Fibroblast of lung (primary cell): ENCODE results near the gene HSD3B1. TPM values are rescaled to one million over a fixed set of nuclear protein-coding genes. Genes with fewer than 3 reads are reported as not detected.

ENCODE experiments used
- DNase-seq, 2 donors: peaks; one replicate each; pipeline versions ENCODE4 v3.0.0 to v3.0.0-alpha.2; 2010; ENCODE audit warnings: low read depth in 2 of 2
- H2AFZ ChIP-seq: 2 replicates; pipeline ENCODE4 v1.5.1; 2012; ENCODE audit warnings: low read length, control low read depth, inconsistent platforms
- H3K27ac ChIP-seq: 2 replicates; pipeline ENCODE4 v1.5.1; 2011; ENCODE audit warnings: low read length, control low read depth; ENCODE audit not compliant: insufficient read depth
- H3K27me3 ChIP-seq: 2 replicates; pipeline ENCODE4 v1.5.1; 2011; ENCODE audit warnings: mild to moderate bottlenecking, low read length; ENCODE audit not compliant: control insufficient read depth, insufficient read depth
- H3K36me3 ChIP-seq: 2 replicates; pipeline ENCODE4 v1.5.1; 2011; ENCODE audit warnings: low read length; ENCODE audit not compliant: control insufficient read depth, insufficient read depth
- H3K4me1 ChIP-seq: 2 replicates; pipeline ENCODE4 v1.5.1; 2011; ENCODE audit warnings: low read length; ENCODE audit not compliant: control insufficient read depth, insufficient read depth; ENCODE audit errors: extremely low read depth
- H3K4me2 ChIP-seq: 2 replicates; pipeline ENCODE4 v1.5.1; 2011; ENCODE audit warnings: low read length, control low read depth; ENCODE audit not compliant: insufficient read depth; ENCODE audit errors: extremely low read depth
- H3K4me3 ChIP-seq, 4 experiments: fragments of 200-600 bp in 1 of 4; sonication (generic) in 1 of 4; replicated peaks in 1 of 4; 2 replicates each; pipeline ENCODE4 v1.5.1; 2011 to 2016; ENCODE audit warnings: low read length in 4 of 4, low read depth in 3 of 4, mild to moderate bottlenecking in 3 of 4, control low read depth in 2 of 4, inconsistent platforms in 1 of 4, mixed read lengths in 1 of 4; ENCODE audit not compliant: insufficient read depth in 1 of 4; ENCODE audit errors: control extremely low read depth in 1 of 4
- H3K79me2 ChIP-seq: 2 replicates; pipeline ENCODE4 v1.5.1; 2012; ENCODE audit warnings: mild to moderate bottlenecking, low read length, inconsistent platforms; ENCODE audit not compliant: control insufficient read depth, insufficient read depth
- H3K9ac ChIP-seq: 2 replicates; pipeline ENCODE4 v1.5.1; 2011; ENCODE audit warnings: mild to moderate bottlenecking, low read length, control low read depth; ENCODE audit not compliant: insufficient read depth
- H3K9me3 ChIP-seq: 2 replicates; pipeline ENCODE4 v1.5.1; 2012; ENCODE audit warnings: low read depth, low read length; ENCODE audit not compliant: control insufficient read depth, insufficient read depth
- H4K20me1 ChIP-seq: 2 replicates; pipeline ENCODE4 v1.5.1; 2011; ENCODE audit warnings: low read length; ENCODE audit not compliant: control insufficient read depth, insufficient read depth; ENCODE audit errors: extremely low read depth
- EZH2 ChIP-seq: IDR thresholded peaks from 2 replicates; pipeline ENCODE4 v1.5.1; 2012; ENCODE audit warnings: low read length, control low read depth, mild to moderate bottlenecking; ENCODE audit errors: missing control alignments
- polyA plus RNA-seq, 2 donors: library from polyadenylated mRNA; depleted of rRNA in 1 of 2; stranded (reverse) in 1 of 2; unstranded in 1 of 2; fragments of >200 nt; gene quantifications; 2 replicates each; pipeline ENCODE4 v1.2.1, GENCODE V29; 2011 to 2012; ENCODE audit warnings: missing spikeins in 1 of 2
- total RNA-seq: library from RNA; depleted of rRNA; stranded (reverse); fragments of >200 nt; gene quantifications from 2 replicates; pipeline ENCODE4 v1.2.1, GENCODE V29; 2014
- TF ChIP-seq, protein P1 (sequence below), 2 donors: IDR thresholded peaks in 1 of 2; conservative IDR thresholded peaks in 1 of 2; 1 replicate in 1 of 2; 2 replicates in 1 of 2; pipeline ENCODE4 v1.5.1; 2011 to 2012; ENCODE audit warnings: low read length in 2 of 2, control low read depth in 1 of 2, inconsistent platforms in 1 of 2, low read depth in 1 of 2, mild to moderate bottlenecking in 1 of 2

HSD3B1 gene
- total and polyA plus RNA-seq, 2 donors (not counting 1 experiment from before 2014, with no cell fraction given) = not detected

GRCh38 chr1:119492763-119493162 lies 14.2 kb upstream of the HSD3B1 start:
- Histone ChIP-seq H3K4me1 (no peaks in the 10 kb centered on the region), H3K36me3 (no peaks in the 10 kb centered on the region), H2AFZ (no peak overlapping the region), H3K4me3 (no peak overlapping the region), H3K79me2 (no peaks in the 10 kb centered on the region), H4K20me1 (no peaks in the 10 kb centered on the region), H3K9me3 (no peaks in the 10 kb centered on the region), H3K9ac (no peak overlapping the region), H3K27me3 (no peaks in the 10 kb centered on the region), H3K4me2 (no peak overlapping the region), H3K27ac (no peak overlapping the region)
- TF ChIP-seq EZH2 = no peak
- TF ChIP-seq, protein P1, sequence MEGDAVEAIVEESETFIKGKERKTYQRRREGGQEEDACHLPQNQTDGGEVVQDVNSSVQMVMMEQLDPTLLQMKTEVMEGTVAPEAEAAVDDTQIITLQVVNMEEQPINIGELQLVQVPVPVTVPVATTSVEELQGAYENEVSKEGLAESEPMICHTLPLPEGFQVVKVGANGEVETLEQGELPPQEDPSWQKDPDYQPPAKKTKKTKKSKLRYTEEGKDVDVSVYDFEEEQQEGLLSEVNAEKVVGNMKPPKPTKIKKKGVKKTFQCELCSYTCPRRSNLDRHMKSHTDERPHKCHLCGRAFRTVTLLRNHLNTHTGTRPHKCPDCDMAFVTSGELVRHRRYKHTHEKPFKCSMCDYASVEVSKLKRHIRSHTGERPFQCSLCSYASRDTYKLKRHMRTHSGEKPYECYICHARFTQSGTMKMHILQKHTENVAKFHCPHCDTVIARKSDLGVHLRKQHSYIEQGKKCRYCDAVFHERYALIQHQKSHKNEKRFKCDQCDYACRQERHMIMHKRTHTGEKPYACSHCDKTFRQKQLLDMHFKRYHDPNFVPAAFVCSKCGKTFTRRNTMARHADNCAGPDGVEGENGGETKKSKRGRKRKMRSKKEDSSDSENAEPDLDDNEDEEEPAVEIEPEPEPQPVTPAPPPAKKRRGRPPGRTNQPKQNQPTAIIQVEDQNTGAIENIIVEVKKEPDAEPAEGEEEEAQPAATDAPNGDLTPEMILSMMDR (conservative IDR thresholded peaks at IDR 0.05 in 1 of 2, IDR thresholded peaks at IDR 0.05 in 1 of 2; ENCODE audit: low read depth in 1 of 2, low read length in 2 of 2) = no peak
- no peak for DNase-seq

DNA sequence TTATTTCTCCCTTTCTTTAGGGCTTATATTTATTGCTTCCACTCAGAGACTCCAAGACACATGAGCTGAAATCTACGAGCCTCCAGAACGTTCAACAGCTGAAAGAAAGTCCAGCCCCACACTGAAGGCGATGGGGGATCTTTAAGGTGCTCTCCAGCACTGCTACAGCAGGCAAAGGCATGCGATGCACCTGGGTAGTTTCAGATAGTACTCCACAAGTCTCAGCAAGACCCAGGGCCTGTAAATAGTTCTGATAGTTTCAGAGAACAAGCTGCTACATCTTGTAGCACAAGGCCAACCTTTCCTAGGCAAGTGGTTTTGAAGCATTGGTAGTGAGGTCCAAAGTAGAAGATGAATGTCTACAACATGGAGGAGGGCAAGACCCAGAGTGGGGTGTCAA lies 2.2 kb upstream of the HSD3B1 start:
- H3K4me2 ChIP-seq = no peak overlapping the region
- no peaks in the 10 kb centered on the region for H3K9me3 ChIP-seq
- no peak overlapping the region for H3K9ac ChIP-seq
- H3K4me1 ChIP-seq = no peaks in the 10 kb centered on the region
- no peak for TF ChIP-seq EZH2
- TF ChIP-seq, protein P1 (conservative IDR thresholded peaks at IDR 0.05 in 1 of 2, IDR thresholded peaks at IDR 0.05 in 1 of 2; ENCODE audit: low read depth in 1 of 2, low read length in 2 of 2) = no peak
- H3K79me2 ChIP-seq = no peaks in the 10 kb centered on the region
- DNase-seq = no peak
- H3K4me3 ChIP-seq = no peak overlapping the region
- no peak overlapping the region for H3K27ac ChIP-seq
- H4K20me1 ChIP-seq = no peaks in the 10 kb centered on the region
- no peaks in the 10 kb centered on the region for H3K27me3 ChIP-seq
- no peaks in the 10 kb centered on the region for H3K36me3 ChIP-seq
- no peak overlapping the region for H2AFZ ChIP-seq

GRCh38 chr1:119510046-119510445 lies 3.0 kb downstream of the HSD3B1 start:
- H3K36me3 ChIP-seq = no peaks in the 10 kb centered on the region
- no peak overlapping the region for H3K4me2 ChIP-seq
- no peaks in the 10 kb centered on the region for H3K9me3 ChIP-seq
- no peak overlapping the region for H3K4me3 ChIP-seq
- no peaks in the 10 kb centered on the region for H3K4me1 ChIP-seq
- DNase-seq = no peak
- no peaks in the 10 kb centered on the region for H3K27me3 ChIP-seq
- H3K79me2 ChIP-seq = no peaks in the 10 kb centered on the region
- no peak for TF ChIP-seq EZH2
- TF ChIP-seq, protein P1 (conservative IDR thresholded peaks at IDR 0.05 in 1 of 2, IDR thresholded peaks at IDR 0.05 in 1 of 2; ENCODE audit: low read depth in 1 of 2, low read length in 2 of 2) = no peak
- no peak overlapping the region for H2AFZ ChIP-seq
- H3K27ac ChIP-seq = no peak overlapping the region
- H3K9ac ChIP-seq = no peak overlapping the region
- H4K20me1 ChIP-seq = no peaks in the 10 kb centered on the region
